NCI-H1694 (cell line): Measurements from ENCODE around the gene IL3.

Experiments used
- DNase-seq: peaks from one replicate; lab custom pipeline; 2025; lab: John Stamatoyannopoulos, UW

Gene IL3

GRCh38 chr5:132056610-132057497, 3.6 kb upstream of the IL3 start:
- no peak for DNase-seq

GRCh38 chr5:132057498-132058255, 2.8 kb upstream of the IL3 start:
- no peak for DNase-seq

- DNase-seq = no peak
These were observed 1.8 kb upstream of the IL3 start for GRCh38 chr5:132058646-132059042.

GRCh38 chr5:132059043-132059695, 1.3 kb upstream of the IL3 start:
- DNase-seq = no peak

GRCh38 chr5:132059696-132060500, 557 bp upstream of the IL3 start:
- no peak for DNase-seq

- DNase-seq = peak; percentile 52
These were observed 2.8 kb downstream of the IL3 start for GRCh38 chr5:132063090-132063911.

- no peak for DNase-seq
These were observed 3.7 kb downstream of the IL3 start for GRCh38 chr5:132064140-132064539.

- peak; percentile 62 for DNase-seq
These were observed 4.4 kb downstream of the IL3 start for GRCh38 chr5:132064738-132065331.

GRCh38 chr5:132065351-132065937, 5.0 kb downstream of the IL3 start:
- peak; percentile 74 for DNase-seq

GRCh38 chr5:132065951-132066701, 5.7 kb downstream of the IL3 start:
- DNase-seq = no peak

GRCh38 chr5:132066871-132067270, 6.4 kb downstream of the IL3 start:
- DNase-seq = no peak

- DNase-seq = no peak
These were observed 7.0 kb downstream of the IL3 start for GRCh38 chr5:132067451-132067850.

- no peak for DNase-seq
These were observed 7.7 kb downstream of the IL3 start for GRCh38 chr5:132067941-132068808.

- DNase-seq = no peak
These were observed 9.1 kb downstream of the IL3 start for GRCh38 chr5:132069561-132069960.

- no peak for DNase-seq
These were observed 9.5 kb downstream of the IL3 start for GRCh38 chr5:132069994-132070393.

- DNase-seq = no peak
These were observed 10.2 kb downstream of the IL3 start for GRCh38 chr5:132070460-132071337.

- DNase-seq = no peak
These were observed 10.9 kb downstream of the IL3 start for GRCh38 chr5:132071338-132071707.
